NCI-H510A treated with DMSO at 0.1 percent for 48 hours (cell line): ENCODE measurements around the gene JOSD1.

Experiments
- DNase-seq: peaks from one replicate; lab custom pipeline; 2025; lab: John Stamatoyannopoulos, UW

JOSD1 gene

GRCh38 chr22:38733329-38733723 is 32.6 kb upstream of the JOSD1 start:
- no peak for DNase-seq

GRCh38 chr22:38732251-38732815 is 31.6 kb upstream of the JOSD1 start:
- DNase-seq: no peak

GRCh38 chr22:38731703-38732161 is 31.0 kb upstream of the JOSD1 start:
- DNase-seq: no peak

GRCh38 chr22:38730411-38730871 is 29.7 kb upstream of the JOSD1 start:
- DNase-seq: no peak

- no peak for DNase-seq
Measured at GRCh38 chr22:38729946-38730345, 29.2 kb upstream of the JOSD1 start.

- no peak for DNase-seq
Measured at GRCh38 chr22:38728871-38729796, 28.4 kb upstream of the JOSD1 start.

- no peak for DNase-seq
Measured at GRCh38 chr22:38727530-38728451, 27.0 kb upstream of the JOSD1 start.

- no peak for DNase-seq
Measured at GRCh38 chr22:38727123-38727522, 26.4 kb upstream of the JOSD1 start.

GRCh38 chr22:38725900-38726655 is 25.3 kb upstream of the JOSD1 start:
- no peak for DNase-seq

- DNase-seq: no peak
Measured at GRCh38 chr22:38724926-38725571, 24.3 kb upstream of the JOSD1 start.

GRCh38 chr22:38724176-38724575 is 23.4 kb upstream of the JOSD1 start:
- DNase-seq: no peak

- DNase-seq: no peak
Measured at GRCh38 chr22:38721551-38721950, 20.8 kb upstream of the JOSD1 start.

GRCh38 chr22:38720350-38720749 is 19.6 kb upstream of the JOSD1 start:
- DNase-seq: no peak

- no peak for DNase-seq
Measured at GRCh38 chr22:38719196-38719595, 18.5 kb upstream of the JOSD1 start.

- no peak for DNase-seq
Measured at GRCh38 chr22:38718414-38718813, 17.7 kb upstream of the JOSD1 start.

- DNase-seq: no peak
Measured at GRCh38 chr22:38717244-38717643, 16.5 kb upstream of the JOSD1 start.

GRCh38 chr22:38716826-38717225 is 16.1 kb upstream of the JOSD1 start:
- no peak for DNase-seq

GRCh38 chr22:38716271-38716670 is 15.5 kb upstream of the JOSD1 start:
- DNase-seq: no peak

- no peak for DNase-seq
Measured at GRCh38 chr22:38715852-38716251, 15.1 kb upstream of the JOSD1 start.

GRCh38 chr22:38715176-38715764 is 14.5 kb upstream of the JOSD1 start:
- peak; percentile 71 for DNase-seq

GRCh38 chr22:38713921-38714320 is 13.2 kb upstream of the JOSD1 start:
- no peak for DNase-seq
